Astrocyte of the cerebellum (primary cell): ENCODE results near the gene CCDC195.

Experiments
- DNase-seq: peaks from one replicate; pipeline ENCODE4 v3.0.0-alpha.2; 2011; ENCODE audit warnings: low read depth
- H3K4me3 ChIP-seq: 2 replicates; pipeline ENCODE4 v1.5.1; 2011; ENCODE audit warnings: mild to moderate bottlenecking, low read depth, low read length, moderate library complexity
- CTCF ChIP-seq: IDR thresholded peaks from 2 replicates; pipeline ENCODE4 v1.5.1; 2012; ENCODE audit warnings: low read length, low read depth, moderate library complexity, mild to moderate bottlenecking; ENCODE audit errors: missing control alignments
- in situ Hi-C: cut with HindIII; loops from 2 replicates; pipeline ENCODE4 v1.10.0; 2017; ENCODE audit warnings: low sequenced_read_pairs

The CCDC195 gene

GRCh38 chr2:224685121-224685520, 31.0 kb downstream of the CCDC195 start:
- no peak for DNase-seq
- in situ Hi-C loops: no loop called here
- no peak overlapping the region for H3K4me3 ChIP-seq
- TF ChIP-seq CTCF: no peak

GRCh38 chr2:224682134-224682533, 34.0 kb downstream of the CCDC195 start:
- in situ Hi-C loops: no loop called here
- no peak for DNase-seq
- TF ChIP-seq CTCF: no peak

GRCh38 chr2:224671731-224672130, 44.4 kb downstream of the CCDC195 start:
- H3K4me3 ChIP-seq: no peak overlapping the region
- in situ Hi-C loops: no loop called here
- TF ChIP-seq CTCF: no peak
- DNase-seq: no peak

More at GRCh38 chr2:224682134-224682533, 34.0 kb downstream of the CCDC195 start:
- H3K4me3 ChIP-seq: no peak overlapping the region

GRCh38 chr2:224670203-224670602, 46.0 kb downstream of the CCDC195 start:
- TF ChIP-seq CTCF: no peak
- in situ Hi-C loops: no loop called here
- no peak overlapping the region for H3K4me3 ChIP-seq
- no peak for DNase-seq

- in situ Hi-C loops: no loop called here
- DNase-seq: no peak
- TF ChIP-seq CTCF: no peak
- H3K4me3 ChIP-seq: no peak overlapping the region
Observed at GRCh38 chr2:224669449-224669848, 46.7 kb downstream of the CCDC195 start.

- in situ Hi-C loops: no loop called here
- DNase-seq: no peak
- no peak overlapping the region for H3K4me3 ChIP-seq
- TF ChIP-seq CTCF: no peak
Observed at GRCh38 chr2:224668123-224668909, 47.8 kb downstream of the CCDC195 start.
